GM23338 (cell line): Measurements from ENCODE around the gene ZNRF1. TPM values are rescaled to one million over a fixed set of nuclear protein-coding genes. Genes with fewer than 3 reads are reported as not detected.

Experiments
- ATAC-seq: fragments of 200-7000 bp; cut with Tn5 transposase; 3 replicates; pipeline ENCODE4 v1.9.1; 2020
- DNase-seq: peaks from one replicate; pipeline ENCODE4 v3.0.0-alpha.2; 2015; ENCODE audit warnings: low spot score
- H2AFZ ChIP-seq: fragments of 200-600 bp; sonication (generic); 2 replicates; pipeline ENCODE4 v1.8.0; 2016; ENCODE audit warnings: antibody characterized with exemption, mild to moderate bottlenecking, moderate library complexity
- H3F3A ChIP-seq: fragments of 200-600 bp; sonication (generic); replicated peaks from 2 replicates; pipeline ENCODE4 v1.8.0; 2017; ENCODE audit warnings: antibody characterized with exemption, mixed run types, low read depth
- H3K27ac ChIP-seq: fragments of 200-600 bp; sonication (generic); 2 replicates; pipeline ENCODE4 v1.6.1; 2016; ENCODE audit warnings: low read depth
- H3K27me3 ChIP-seq: fragments of 200-600 bp; sonication (generic); 2 replicates; pipeline ENCODE4 v1.8.0; 2016; ENCODE audit warnings: mild to moderate bottlenecking, mixed run types, moderate library complexity; ENCODE audit not compliant: insufficient read depth
- H3K36me3 ChIP-seq: fragments of 200-600 bp; sonication (generic); 2 replicates; pipeline ENCODE4 v1.8.0; 2016; ENCODE audit warnings: mild to moderate bottlenecking; ENCODE audit not compliant: insufficient read depth
- H3K4me1 ChIP-seq: fragments of 200-600 bp; sonication (generic); 2 replicates; pipeline ENCODE4 v1.8.0; 2016; ENCODE audit warnings: mild to moderate bottlenecking, moderate library complexity; ENCODE audit not compliant: insufficient read depth
- H3K4me2 ChIP-seq: fragments of 200-600 bp; sonication (generic); 2 replicates; pipeline ENCODE4 v1.7.1; 2017; ENCODE audit warnings: mixed run types
- H3K4me3 ChIP-seq: fragments of 200-600 bp; sonication (generic); 2 replicates; pipeline ENCODE4 v1.6.1; 2016; ENCODE audit warnings: mixed run types
- H3K79me2 ChIP-seq: fragments of 200-600 bp; sonication (generic); replicated peaks from 2 replicates; pipeline ENCODE4 v1.8.0; 2017; ENCODE audit warnings: mild to moderate bottlenecking; ENCODE audit not compliant: insufficient read depth
- H3K9me2 ChIP-seq: fragments of 200-600 bp; sonication (generic); 2 replicates; pipeline ENCODE4 v1.8.0; 2017; ENCODE audit not compliant: insufficient read depth
- H4K20me1 ChIP-seq: fragments of 200-600 bp; sonication (generic); replicated peaks from 2 replicates; pipeline ENCODE4 v1.8.0; 2017; ENCODE audit warnings: mild to moderate bottlenecking; ENCODE audit not compliant: insufficient read depth
- H3K27ac Mint-ChIP-seq: 2 replicates; pipeline ENCODE4 v1.8.0; 2020; ENCODE audit warnings: inconsistent platforms, mild to moderate bottlenecking, moderate library complexity, mixed read lengths
- H3K27me3 Mint-ChIP-seq: 3 replicates; pipeline ENCODE4 v1.8.0; 2022; ENCODE audit warnings: low read depth, mild to moderate bottlenecking, moderate library complexity, mixed read lengths, inconsistent platforms; ENCODE audit not compliant: insufficient read depth, poor library complexity
- H3K36me3 Mint-ChIP-seq: 3 replicates; pipeline ENCODE4 v1.8.0; 2021; ENCODE audit warnings: low read depth, mild to moderate bottlenecking, inconsistent platforms, moderate library complexity, mixed read lengths
- H3K4me1 Mint-ChIP-seq: 3 replicates; pipeline ENCODE4 v1.8.0; 2020; ENCODE audit warnings: mild to moderate bottlenecking, inconsistent platforms, mixed read lengths
- H3K4me3 Mint-ChIP-seq: 3 replicates; pipeline ENCODE4 v1.8.0; 2021; ENCODE audit warnings: moderate library complexity, mild to moderate bottlenecking, inconsistent platforms, mixed read lengths
- H3K9me3 Mint-ChIP-seq: 3 replicates; pipeline ENCODE4 v1.8.0; 2020; ENCODE audit warnings: moderate library complexity, mild to moderate bottlenecking, inconsistent platforms, mixed read lengths
- CTCF ChIP-seq, 2 experiments: fragments of 200-600 bp in 1 of 2; sonication (generic) in 1 of 2; conservative IDR thresholded peaks; 2 replicates each; pipeline versions ENCODE4 v1.5.1 to v1.6.1; 2016 to 2017; ENCODE audit warnings: antibody characterized with exemption in 2 of 2, low read depth in 2 of 2, mild to moderate bottlenecking in 2 of 2, moderate library complexity in 1 of 2
- ETS1 ChIP-seq: IDR thresholded peaks from 2 replicates; pipeline ENCODE4 v1.6.1; 2016; ENCODE audit warnings: antibody characterized with exemption
- EZH2 ChIP-seq: fragments of 200-600 bp; sonication (generic); IDR thresholded peaks from one replicate; pipeline ENCODE4 v1.8.0; 2017; ENCODE audit warnings: antibody characterized with exemption, mild to moderate bottlenecking, low read depth; ENCODE audit not compliant: unreplicated experiment
- EZH2phosphoT487 ChIP-seq: fragments of 200-600 bp; sonication (generic); IDR thresholded peaks from one replicate; pipeline ENCODE4 v1.8.1; 2018; ENCODE audit warnings: antibody characterized with exemption; ENCODE audit not compliant: unreplicated experiment
- JUNB ChIP-seq: IDR thresholded peaks from one replicate; pipeline ENCODE4 v1.6.1; 2016; ENCODE audit warnings: antibody characterized with exemption; ENCODE audit not compliant: unreplicated experiment
- NANOG ChIP-seq: IDR thresholded peaks from 2 replicates; pipeline ENCODE4 v1.6.1; 2016; ENCODE audit warnings: antibody characterized with exemption, borderline replicate concordance
- POLR2AphosphoS5 ChIP-seq: IDR thresholded peaks from 2 replicates; pipeline ENCODE4 v1.6.1; 2016; ENCODE audit warnings: antibody characterized with exemption, low read depth
- REST ChIP-seq: IDR thresholded peaks from one replicate; pipeline ENCODE4 v1.6.1; 2018; ENCODE audit warnings: antibody characterized with exemption; ENCODE audit not compliant: unreplicated experiment
- STAT1 ChIP-seq: IDR thresholded peaks from one replicate; pipeline ENCODE4 v1.6.1; 2016; ENCODE audit warnings: antibody characterized with exemption; ENCODE audit not compliant: unreplicated experiment
- ZNF331 ChIP-seq: fragments of 250-450 bp; sonication (Bioruptor Pico); IDR thresholded peaks from 2 replicates; pipeline ENCODE4 v1.5.0; 2020; ENCODE audit warnings: low read depth, mild to moderate bottlenecking, moderate library complexity
- polyA plus RNA-seq: library from polyadenylated mRNA; unstranded; fragments of >200 nt; fragmentation: Nextera tagmentation; extraction: Ambion mirVana; gene quantifications from 2 replicates; pipeline ENCODE4 v1.2.1, GENCODE V29; 2016
- total RNA-seq: library from RNA; depleted of rRNA; stranded (reverse); fragments of >200 nt; shearing (Covaris generic); gene quantifications from 2 replicates; pipeline ENCODE4 v1.2.3, GENCODE V29; 2014

Gene ZNRF1
- total and polyA plus RNA-seq, 2 experiments from 2014 or later, result 22.4 to 42.1 TPM

GRCh38 chr16:75122609-75123008, 123.8 kb downstream of the ZNRF1 start:
- H3K4me1 ChIP-seq, result peaks cover 19% of the 10 kb centered on the region
- no peaks in the 10 kb centered on the region for H4K20me1 ChIP-seq
- ATAC-seq (no peak), DNase-seq (no peak)
- H3K79me2 ChIP-seq, result no peaks in the 10 kb centered on the region
- peaks cover 27% of the 10 kb centered on the region; the same call in 2 of the 3 replicates for H3K36me3 Mint-ChIP-seq
- no peak overlapping the region for H3K4me2 ChIP-seq
- H3K27ac ChIP-seq, result no peak overlapping the region
- H3K9me3 Mint-ChIP-seq, result peaks cover 60% of the 10 kb centered on the region
- no peak overlapping the region for H3K4me3 Mint-ChIP-seq
- TF ChIP-seq JUNB (no peak), EZH2 (no peak), EZH2phosphoT487 (no peak), REST (no peak), POLR2AphosphoS5 (no peak), STAT1 (no peak), ETS1 (no peak), CTCF (conservative IDR thresholded peaks at IDR 0.05; ENCODE audit: low read depth in 2 of 2) (no peak), ZNF331 (CRISPR knock-in tag) (no peak), NANOG (no peak)
- no peaks in the 10 kb centered on the region for H3K27me3 ChIP-seq
- H3K4me1 Mint-ChIP-seq, result peaks cover 17% of the 10 kb centered on the region
- no peaks in the 10 kb centered on the region for H3K9me2 ChIP-seq
- peaks cover 5% of the 10 kb centered on the region for H3K27me3 Mint-ChIP-seq
- H3K36me3 ChIP-seq, result peaks cover 10% of the 10 kb centered on the region
- no peak overlapping the region for H3K4me3 ChIP-seq
- no peak overlapping the region for H3K27ac Mint-ChIP-seq
- no peaks in the 10 kb centered on the region for H3F3A ChIP-seq
- no peak overlapping the region for H2AFZ ChIP-seq
